Ovary (tissue), 9 donors: ENCODE measurements around the gene N4BP3. TPM values are rescaled to one million over a fixed set of nuclear protein-coding genes. Genes with fewer than 3 reads are reported as not detected.
"Not testable (repeated sequence)": the region's sequence is repeated elsewhere in the genome, so short reads cannot be mapped to it uniquely, and the experiment has no call there.

Experiments
- DNase-seq, 5 donors: peaks; one replicate each; pipeline ENCODE4 v3.0.0-alpha.2; 2019 to 2020
- H3K27ac ChIP-seq, 2 donors: fragments of 200-600 bp; one replicate each; pipeline versions ENCODE4 v1.5.1 to v1.8.0; 2019 to 2022
- H3K27me3 ChIP-seq: fragments of 200-600 bp; one replicate; pipeline ENCODE4 v1.8.0; 2022
- H3K36me3 ChIP-seq: fragments of 200-600 bp; sonication (generic); one replicate; pipeline ENCODE4 v1.5.1; 2019
- H3K4me1 ChIP-seq: one replicate; pipeline ENCODE4 v1.8.1; 2013; ENCODE audit warnings: mild to moderate bottlenecking, moderate library complexity; ENCODE audit not compliant: insufficient read depth
- H3K4me3 ChIP-seq: fragments of 200-600 bp; sonication (generic); one replicate; pipeline ENCODE4 v1.5.1; 2017
- H3K9me3 ChIP-seq, 2 donors: fragments of 200-600 bp in 1 of 2; sonication (generic) in 1 of 2; one replicate each; pipeline versions ENCODE4 v1.5.1 to v1.8.1; 2013 to 2019; ENCODE audit warnings: mild to moderate bottlenecking in 1 of 2, moderate library complexity in 1 of 2
- CTCF ChIP-seq, 3 donors: fragments of 450-650 bp in 2 of 3; fragments of 200-600 bp in 1 of 3; IDR thresholded peaks; one replicate each; pipeline versions ENCODE4 v1.5.1 to v1.8.0; 2016 to 2022; ENCODE audit warnings: antibody characterized with exemption in 3 of 3, mild to moderate bottlenecking in 1 of 3
- EP300 ChIP-seq: sonication (generic); formaldehyde crosslinking; IDR thresholded peaks from one replicate; pipeline ENCODE4 v1.6.1; 2017; ENCODE audit warnings: antibody characterized with exemption
- POLR2A ChIP-seq: fragments of 450-650 bp; IDR thresholded peaks from one replicate; pipeline ENCODE4 v1.6.1; 2017; ENCODE audit warnings: antibody characterized with exemption, mild to moderate bottlenecking, moderate library complexity
- WGBS, 3 donors: extraction: QIAGEN DNeasy Blood & Tissue Kit in 1 of 3; methylation state at CpG; one replicate each; pipeline versions ENCODE4 v1.1.5 to v1.1.7; 2013 to 2017; 5-methylcytosine and 5-hydroxymethylcytosine counted together
- intact Hi-C, 4 donors: fragments of 100-400 bp; cut with DNase I; formaldehyde crosslinking; loops; one replicate each; pipeline versions ENCODE4 v1.11.0 to v1.15.1; 2022 to 2023
- polyA plus RNA-seq, 2 donors: library from polyadenylated mRNA; stranded (reverse); fragments of 200-250 nt in 1 of 2; fragments of 350-450 nt in 1 of 2; fragmentation: Illumina TruSeq in 1 of 2; extraction: RNeasy Lipid Tissue Mini Kit (QIAGEN cat#74804) in 1 of 2; gene quantifications; one replicate each; pipeline ENCODE4 v1.2.3, GENCODE V29; 2013 to 2014
- total RNA-seq, 7 donors: library from RNA; depleted of rRNA in 2 of 7; stranded (reverse); fragments of >200 nt in 2 of 7; fragmentation: NEBNext Ultra II Directional in 3 of 7; extraction: Animal tissue kit (Norgen Biotek cat#: 25700) in 3 of 7; gene quantifications; one replicate each; pipeline versions ENCODE4 v1.1.0 to v1.2.4, GENCODE V29; 2016 to 2023
- donor health status: DM: no; HTN: no; CAD: no; lungs with moderate emphysema.
- donor health status: DM: no; HTN: no; CAD: no.
- donor health status: Bipolar disorder and iron deficiency.
- donor health status: DM: yes; HTN: yes; CAD: no.
- donor health status: DM: no; HTN: no; CAD: no.
- donor health status: DM: yes; HTN: yes; CAD: no.

Gene N4BP3
- total and polyA plus RNA-seq, 9 donors: 0.40 to 1.8 (median 0.58) TPM

DNA sequence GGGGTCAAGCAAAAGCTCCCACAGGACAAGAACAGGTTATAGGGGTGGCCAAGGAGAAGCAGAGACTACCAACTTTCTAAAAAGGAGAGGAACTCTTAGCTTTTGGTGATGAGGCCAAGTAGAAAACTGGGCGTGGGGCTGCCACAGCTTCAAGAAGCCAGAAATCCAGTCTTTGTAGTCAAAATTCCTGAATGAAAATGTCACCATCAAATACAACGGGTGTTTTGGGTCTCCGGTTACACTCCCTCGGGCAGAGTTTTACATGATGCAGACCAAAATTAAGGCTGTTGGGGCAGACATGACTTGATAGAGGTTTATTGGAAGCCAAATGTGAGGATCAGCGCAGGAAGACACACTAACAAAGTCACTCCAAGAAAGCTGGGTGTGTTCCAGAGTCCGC lies 29.4 kb upstream of the N4BP3 start:
- no peaks in the 10 kb centered on the region for H3K36me3 ChIP-seq
- no peak for DNase-seq
- intact Hi-C loops: no loop called here
- no peak overlapping the region for H3K27ac ChIP-seq
- TF ChIP-seq POLR2A: no peak
- TF ChIP-seq CTCF (IDR thresholded peaks at IDR 0.05): no peak
- no peak for TF ChIP-seq EP300
- H3K9me3 ChIP-seq: no peaks in the 10 kb centered on the region
- no peaks in the 10 kb centered on the region for H3K4me1 ChIP-seq
- H3K4me3 ChIP-seq: no peak overlapping the region
- no peaks in the 10 kb centered on the region for H3K27me3 ChIP-seq
- 69 to 74% (median 72%) methylated on average over 6 of the region's 6 CpGs for WGBS, 3 donors

DNA sequence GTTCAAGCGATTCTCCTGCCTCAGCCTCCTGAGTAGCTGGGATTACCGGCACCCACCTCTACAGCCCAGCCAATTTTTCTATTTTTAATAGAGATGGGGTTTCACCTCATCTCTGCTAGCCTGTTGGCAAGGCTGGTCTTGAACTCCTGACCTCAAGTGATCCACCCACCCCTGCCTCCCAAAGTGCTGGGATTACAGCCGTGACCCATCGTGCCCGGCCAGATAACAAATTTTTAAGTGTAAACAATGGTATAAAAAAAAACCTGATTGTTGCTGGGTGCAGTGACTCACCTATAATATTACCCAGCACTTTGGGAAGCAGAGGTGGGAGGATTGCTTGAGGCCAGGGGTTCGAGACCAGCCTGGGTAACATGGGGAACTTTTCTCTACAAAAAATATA lies 28.0 kb upstream of the N4BP3 start:
- no peaks in the 10 kb centered on the region for H3K4me1 ChIP-seq
- DNase-seq: no peak
- intact Hi-C loops: no loop called here
- H3K36me3 ChIP-seq: no peaks in the 10 kb centered on the region
- no peak overlapping the region for H3K4me3 ChIP-seq
- no peak overlapping the region for H3K27ac ChIP-seq
- H3K9me3 ChIP-seq: no peaks in the 10 kb centered on the region
- H3K27me3 ChIP-seq: no peaks in the 10 kb centered on the region
- no peak for TF ChIP-seq POLR2A
- no peak for TF ChIP-seq CTCF (IDR thresholded peaks at IDR 0.05)
- no peak for TF ChIP-seq EP300
- WGBS, 3 donors: 55 to 62% (median 57%) methylated on average over 6 of the region's 6 CpGs

GRCh38 chr5:178086266-178086665 lies 27.1 kb upstream of the N4BP3 start:
- Histone ChIP-seq H3K4me3 (no peak overlapping the region), H3K27me3 (no peaks in the 10 kb centered on the region), H3K9me3 (no peaks in the 10 kb centered on the region), H3K36me3 (no peaks in the 10 kb centered on the region), H3K27ac (no peak overlapping the region), H3K4me1 (no peaks in the 10 kb centered on the region)
- WGBS, 3 donors: 26 to 39% (median 33%) methylated on average over 23 to 25 of the region's 25 CpGs
- no peak for DNase-seq
- intact Hi-C loops: no loop called here
- TF ChIP-seq CTCF (IDR thresholded peaks at IDR 0.05) (no peak), POLR2A (no peak), EP300 (no peak)

DNA sequence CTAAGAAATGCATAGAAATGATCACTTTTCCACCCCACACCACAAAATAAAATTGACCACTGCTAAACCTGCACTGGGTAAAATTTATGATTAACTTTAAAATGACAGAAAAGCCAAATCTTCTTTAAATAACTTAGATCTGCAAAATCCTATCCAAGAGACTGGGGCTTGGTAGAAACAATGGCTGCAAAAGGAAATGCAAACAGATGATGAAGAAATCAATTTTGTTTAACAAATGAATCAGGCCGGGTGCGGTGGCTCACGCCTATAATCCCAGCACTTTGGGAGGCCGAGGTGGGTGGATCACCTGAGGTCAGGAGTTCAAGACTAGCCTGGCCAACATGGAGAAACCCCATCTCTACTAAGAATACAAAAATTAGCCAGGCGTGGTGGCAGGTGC lies 26.1 kb upstream of the N4BP3 start:
- H3K9me3 ChIP-seq, H3K27me3 ChIP-seq, H3K27ac ChIP-seq, intact Hi-C loops, H3K36me3 ChIP-seq, H3K4me3 ChIP-seq, DNase-seq, H3K4me1 ChIP-seq: not testable (repeated sequence)
- 88 to 90% (median 89%) methylated on average over 5 of the region's 5 CpGs for WGBS, 3 donors

GRCh38 chr5:178090856-178091255 lies 22.5 kb upstream of the N4BP3 start:
- Histone ChIP-seq H3K4me1 (no peaks in the 10 kb centered on the region), H3K36me3 (no peaks in the 10 kb centered on the region), H3K4me3 (no peak overlapping the region), H3K27me3 (no peaks in the 10 kb centered on the region), H3K9me3 (no peaks in the 10 kb centered on the region), H3K27ac (no peak overlapping the region)
- intact Hi-C loops: no loop called here
- no peak for TF ChIP-seq EP300
- TF ChIP-seq POLR2A: no peak
- TF ChIP-seq CTCF (IDR thresholded peaks at IDR 0.05): no peak
- no peak for DNase-seq
- WGBS, 3 donors: 88 to 95% (median 93%) methylated on average over 6 of the region's 6 CpGs
